Stimulated activated CD8-positive, alpha-beta memory T cell treated with anti-CD3 and anti-CD28 coated beads, Interleukin-7, amount 100 ng/mL, for 48 hours (primary cell): ENCODE data around the gene CFAP221.
"Not testable (repeated sequence)": the region's sequence is repeated elsewhere in the genome, so short reads cannot be mapped to it uniquely, and the experiment has no call there.

Experiments
- DNase-seq, 2 donors: peaks; one replicate each; pipeline ENCODE4 v3.0.0-alpha.2; 2020; ENCODE audit warnings: low read depth in 1 of 2; ENCODE audit errors: extremely low read depth in 1 of 2

CFAP221 gene

DNA sequence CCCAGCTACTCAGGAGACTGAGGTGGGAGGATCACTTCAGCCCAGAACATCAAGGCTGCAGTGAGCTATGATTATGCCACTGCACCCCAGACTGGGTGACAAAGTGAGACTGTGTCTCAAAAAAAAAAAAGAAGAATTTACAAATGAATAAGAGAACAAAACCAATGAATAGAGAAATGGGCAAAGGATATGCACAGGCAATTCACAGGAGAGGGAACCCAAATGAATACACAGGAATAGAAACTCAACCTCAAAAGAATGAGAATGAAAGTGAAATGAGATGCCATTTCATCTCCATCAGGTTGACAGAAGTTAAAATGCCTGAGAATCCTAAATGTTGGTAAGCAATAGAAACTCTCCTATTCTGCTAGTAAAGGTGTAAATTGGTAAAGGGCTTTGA is 40.2 kb downstream of the CFAP221 start:
- no peak for DNase-seq

DNA sequence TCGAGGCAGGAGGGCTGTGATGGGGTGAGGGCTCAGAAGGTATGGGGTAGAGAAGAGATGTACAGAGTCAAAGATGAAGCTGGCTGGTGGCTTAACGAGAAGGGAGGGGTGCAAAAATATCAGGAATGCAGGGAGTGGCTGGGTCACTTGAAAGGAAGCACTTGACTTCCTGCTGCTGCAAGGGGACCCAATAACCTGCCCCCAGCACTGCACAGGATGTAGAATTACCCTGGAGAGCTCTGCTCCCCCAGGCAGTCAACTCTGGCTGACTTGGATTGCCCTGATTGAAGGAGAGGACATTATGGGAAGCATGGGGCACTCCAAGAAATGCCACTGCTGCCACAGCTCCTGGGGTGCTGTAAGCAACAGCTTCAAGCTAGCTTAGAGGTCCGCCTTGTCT is 41.8 kb downstream of the CFAP221 start:
- DNase-seq, result no peak

DNA sequence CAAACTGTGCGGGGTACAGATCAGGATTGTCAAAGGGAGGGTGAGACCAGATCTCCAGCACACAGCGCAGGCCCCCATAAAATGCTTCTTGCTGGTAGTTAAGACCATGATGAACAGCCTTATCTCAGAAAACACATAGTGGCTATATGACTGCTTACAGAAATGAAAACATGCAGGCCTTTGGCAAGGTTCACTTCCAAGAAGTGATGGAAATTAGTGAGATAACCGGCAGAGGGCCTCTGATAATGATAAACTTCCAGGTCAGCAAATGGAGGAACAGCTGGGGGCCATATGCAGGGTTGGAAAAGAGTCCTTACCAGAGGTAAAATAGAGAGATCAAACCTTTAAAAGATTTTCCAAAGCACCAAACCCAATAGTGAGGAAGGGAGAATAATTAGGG is 46.6 kb downstream of the CFAP221 start:
- no peak for DNase-seq

DNA sequence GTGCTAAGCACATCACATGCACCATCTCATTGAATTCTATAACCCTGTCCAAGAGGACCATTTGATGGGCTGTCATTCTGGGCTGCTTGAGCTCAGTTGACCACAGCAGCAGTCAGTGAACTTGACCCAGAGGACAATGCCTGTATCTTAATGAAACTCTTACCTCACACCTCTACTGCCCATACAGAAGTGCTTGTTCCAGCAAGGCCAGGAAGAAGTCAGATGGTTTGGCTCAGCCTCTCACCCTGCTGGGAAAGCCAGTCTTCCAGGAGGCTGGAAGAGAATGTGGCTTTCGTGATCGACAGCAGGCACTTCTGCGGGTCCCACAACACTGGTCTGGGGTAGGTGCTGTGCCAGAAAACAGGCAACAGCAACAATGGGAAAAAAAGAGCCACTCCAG is 47.3 kb downstream of the CFAP221 start:
- DNase-seq, result no peak

DNA sequence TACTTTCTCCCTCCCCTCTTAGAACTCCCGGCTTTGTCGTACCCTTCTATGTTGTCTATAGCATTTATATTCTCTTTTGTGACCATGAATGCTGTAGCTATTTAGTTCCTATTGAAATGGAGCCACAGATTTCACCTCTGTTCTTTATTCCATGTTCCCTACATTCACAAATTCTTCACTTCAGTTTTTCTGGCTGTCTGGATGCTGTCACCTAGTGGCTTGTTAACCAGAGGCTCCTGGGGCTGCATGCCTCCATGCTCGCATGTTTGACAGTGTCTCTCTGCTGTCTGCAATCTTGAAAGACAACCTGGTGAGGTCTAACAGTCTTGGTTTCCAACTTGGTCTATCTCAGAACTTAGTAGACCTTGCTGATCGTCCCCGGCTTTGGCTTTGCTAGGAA is 48.2 kb downstream of the CFAP221 start:
- DNase-seq, result no peak

DNA sequence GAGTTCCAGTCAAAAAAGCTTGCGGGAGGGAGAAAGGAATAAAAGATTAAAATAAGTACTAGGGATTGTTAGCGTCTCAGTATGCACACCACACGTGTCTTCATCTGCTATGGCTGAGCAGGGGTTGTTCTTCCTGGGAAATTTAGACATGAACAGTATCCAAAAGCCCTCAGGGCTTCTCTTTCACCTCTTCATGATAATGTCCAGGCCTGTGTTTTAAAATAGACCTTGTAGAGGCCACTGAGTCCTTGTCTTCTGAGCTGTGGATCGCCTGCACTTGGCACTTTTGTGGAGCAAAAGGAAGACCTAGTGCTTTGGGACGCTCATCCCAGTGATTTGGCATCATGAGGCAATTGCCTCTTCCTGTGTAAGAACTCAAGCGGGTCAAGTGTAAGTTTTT is 52.4 kb downstream of the CFAP221 start:
- no peak for DNase-seq

DNA sequence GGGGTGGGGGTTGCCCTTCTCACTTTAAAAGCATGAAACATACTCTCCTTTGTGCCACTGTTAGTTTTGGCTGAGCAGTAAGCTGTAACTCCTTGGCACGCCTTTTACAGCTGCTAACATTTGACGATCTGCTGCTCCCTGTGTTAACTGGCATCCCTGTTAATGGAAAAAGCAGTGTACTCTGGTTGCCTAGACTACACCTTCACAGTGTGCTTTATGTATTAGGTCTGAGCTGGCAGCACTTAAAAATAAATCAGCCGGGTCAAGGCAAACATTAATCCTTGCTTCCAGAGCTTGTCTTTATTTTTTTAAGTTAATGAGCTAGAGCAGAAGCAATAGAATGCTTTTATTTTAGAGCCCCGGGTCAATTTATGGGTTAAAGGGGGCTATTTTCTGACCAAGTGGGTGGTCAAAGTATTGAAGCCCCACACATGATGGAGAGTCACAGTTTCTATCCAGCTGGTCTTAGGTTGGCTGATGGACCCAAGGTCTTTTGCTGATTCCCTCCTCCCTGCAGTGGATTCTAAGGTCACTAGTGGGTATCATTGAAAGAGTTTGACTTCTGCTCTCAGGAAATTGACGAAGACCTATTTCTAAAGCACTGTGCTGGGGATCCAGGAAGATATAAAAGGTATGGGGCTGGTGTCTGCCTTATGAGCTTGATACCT is 54.5 kb downstream of the CFAP221 start:
- DNase-seq, result no peak

DNA sequence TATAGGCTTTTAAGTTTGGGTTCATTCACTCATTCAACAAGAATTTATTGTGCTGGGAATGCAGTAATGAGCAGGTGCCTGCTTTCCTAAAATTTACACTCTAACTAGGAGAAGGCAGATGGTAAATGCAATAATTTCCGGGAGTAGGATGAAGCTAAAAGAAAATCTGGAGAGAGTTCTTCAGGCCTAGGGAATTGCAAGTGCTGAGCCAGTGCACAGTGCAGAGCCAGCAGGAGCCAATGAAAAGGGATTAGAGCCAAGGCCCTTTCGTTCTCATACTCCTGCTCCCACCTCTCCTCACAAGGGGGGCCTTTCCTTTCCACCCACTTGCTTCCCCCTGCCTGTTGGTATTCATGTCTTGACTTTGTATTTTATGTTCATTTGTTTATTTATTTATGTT is 55.1 kb downstream of the CFAP221 start:
- no peak for DNase-seq

DNA sequence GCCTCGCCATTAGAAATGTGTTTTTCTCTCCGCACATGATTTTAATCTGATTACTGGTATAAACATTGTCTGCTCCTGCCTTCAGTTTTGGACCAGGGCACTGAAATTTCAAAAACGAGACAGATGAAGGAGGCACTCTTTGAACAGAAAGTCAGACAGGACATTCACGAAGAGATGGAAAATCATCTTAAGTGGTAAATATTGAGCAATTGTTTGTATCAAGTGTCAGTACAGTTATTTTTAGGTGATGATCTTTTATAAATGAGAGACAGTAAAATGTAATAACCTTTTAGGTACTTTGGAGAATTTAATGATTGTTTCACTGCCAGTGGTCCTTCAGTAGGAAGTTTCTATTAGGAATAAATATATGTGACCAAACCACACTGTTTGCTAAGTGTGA is 60.8 kb downstream of the CFAP221 start:
- no peak for DNase-seq

DNA sequence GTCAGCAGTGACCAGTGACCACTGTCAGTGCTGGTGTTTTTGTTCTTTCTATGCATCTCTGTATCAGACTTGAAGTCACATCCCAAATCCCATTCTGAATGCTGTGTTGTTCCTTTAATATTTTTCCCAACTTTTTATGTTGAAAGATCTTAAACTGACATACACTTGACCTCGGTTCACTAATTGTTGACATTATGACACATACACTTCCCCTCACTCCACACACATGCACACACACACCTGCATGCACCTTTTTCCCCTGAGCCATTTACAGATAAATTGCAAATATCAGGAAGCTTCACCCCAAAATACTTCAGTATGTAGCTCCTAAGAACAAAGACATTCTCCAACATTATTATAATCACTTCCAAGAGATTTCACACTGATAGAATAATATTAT is 62.4 kb downstream of the CFAP221 start:
- DNase-seq, result no peak

DNA sequence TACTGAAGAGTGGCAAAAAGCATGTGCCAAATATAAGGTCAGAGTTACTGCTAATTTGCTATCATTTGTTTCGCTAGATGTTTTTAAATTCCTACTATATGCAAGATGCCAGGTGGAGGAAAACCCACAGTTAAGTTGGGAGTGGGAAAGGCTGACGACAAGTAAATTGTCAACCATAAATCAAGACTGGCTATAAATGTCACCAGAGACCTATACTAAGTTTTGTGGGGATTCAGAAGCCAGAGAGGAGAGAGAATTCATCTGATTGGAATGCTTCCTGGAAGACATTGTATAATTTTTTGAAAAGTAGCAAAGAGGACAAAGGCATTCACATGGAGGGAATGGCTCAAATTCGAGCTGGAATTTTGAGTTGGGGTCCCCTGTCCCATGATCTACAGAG is 64.3 kb downstream of the CFAP221 start:
- no peak for DNase-seq

DNA sequence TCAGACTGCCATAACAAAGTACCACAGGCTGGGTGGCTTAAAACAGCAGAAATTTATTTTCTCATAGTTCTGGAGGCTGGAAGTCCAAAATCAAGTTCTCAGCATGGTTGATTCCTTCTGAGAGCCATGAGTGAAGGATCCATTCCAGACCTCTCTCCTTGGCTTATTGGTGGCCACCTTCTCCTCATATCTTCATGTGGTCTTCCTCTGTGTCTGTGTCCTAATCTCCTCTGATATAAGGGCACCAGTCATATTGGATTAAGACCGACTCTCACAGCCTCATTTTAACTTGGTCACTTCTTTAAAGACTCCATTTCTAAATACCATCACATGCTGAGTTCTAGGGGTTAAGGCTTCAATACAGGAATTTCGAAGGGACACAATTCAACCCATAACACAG is 65.1 kb downstream of the CFAP221 start:
- no peak for DNase-seq

DNA sequence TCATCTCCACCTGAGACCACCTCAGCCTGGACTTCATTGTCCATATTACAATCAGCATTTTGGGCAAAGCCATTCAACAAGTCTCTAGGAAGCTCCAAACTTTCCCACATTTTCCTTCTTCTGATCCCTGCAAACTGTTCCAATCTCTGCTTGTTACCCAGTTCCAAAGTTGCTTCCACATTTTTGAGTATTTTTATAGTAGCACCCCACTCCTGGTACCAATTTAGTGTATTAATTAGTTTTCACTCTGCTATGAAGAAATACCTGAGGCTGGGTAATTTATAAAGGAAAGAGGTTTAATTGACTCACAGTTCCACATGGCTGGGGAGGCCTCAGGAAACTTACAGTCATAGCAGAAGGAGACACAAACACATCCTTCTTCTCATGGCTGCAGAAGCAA is 69.9 kb downstream of the CFAP221 start:
- not testable (repeated sequence) for DNase-seq

DNA sequence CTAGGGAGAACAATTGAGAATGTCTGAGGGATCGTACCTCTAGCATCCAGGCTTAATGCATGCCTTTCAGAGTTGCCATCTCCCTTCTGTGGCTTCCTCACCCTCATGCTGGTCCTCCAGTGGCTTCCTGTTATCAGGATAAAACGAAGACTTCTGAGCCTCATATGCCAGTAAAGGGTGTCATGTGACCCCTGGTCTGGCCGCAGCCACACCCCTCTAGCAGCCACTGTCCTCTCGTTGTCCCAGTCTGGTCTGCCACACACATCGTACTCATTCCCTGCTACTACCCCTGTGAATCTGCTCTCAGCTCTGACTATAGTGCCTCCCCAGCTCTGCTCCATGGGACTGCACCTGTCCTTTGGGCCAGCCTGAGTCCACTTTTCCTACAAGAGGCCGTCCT is 72.2 kb downstream of the CFAP221 start:
- no peak for DNase-seq

DNA sequence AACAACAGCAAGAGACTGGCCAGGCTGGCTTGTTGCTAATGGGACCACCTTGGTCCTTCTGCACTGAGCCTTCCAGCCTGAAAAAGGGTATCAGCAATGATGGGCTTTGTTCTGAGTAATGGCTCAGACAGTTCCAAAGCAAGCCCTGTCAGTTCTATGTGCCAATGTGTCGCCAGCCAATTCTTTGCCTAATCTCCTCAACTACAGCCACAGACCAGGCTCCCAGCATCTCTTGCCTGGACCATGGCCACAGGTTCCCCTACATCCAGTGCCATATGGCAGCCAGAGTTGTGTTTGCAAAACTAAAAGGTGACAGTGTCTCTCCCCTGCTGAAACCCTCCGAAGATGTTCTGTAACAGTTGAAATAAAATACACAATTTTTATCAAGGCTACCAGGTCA is 73.2 kb downstream of the CFAP221 start:
- DNase-seq, result no peak

DNA sequence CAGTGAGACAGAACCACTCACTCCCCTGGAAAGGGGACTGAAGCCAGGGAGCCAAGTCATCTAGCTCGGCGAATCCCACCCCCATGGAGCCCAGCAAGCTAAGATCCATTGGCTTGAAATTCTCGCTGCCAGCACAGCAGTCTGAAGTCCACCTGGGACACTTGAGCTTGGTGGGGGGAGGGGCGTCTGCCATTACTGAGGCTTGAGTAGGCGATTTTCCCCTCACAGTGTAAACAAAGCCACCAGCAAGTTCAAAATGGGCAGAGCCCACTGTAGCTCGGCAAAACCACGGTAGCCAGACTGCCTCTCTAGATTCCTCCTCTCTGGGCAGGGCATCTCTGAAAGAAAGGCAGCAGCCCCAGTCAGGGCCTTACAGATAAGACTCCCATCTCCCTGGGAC is 74.5 kb downstream of the CFAP221 start:
- not testable (repeated sequence) for DNase-seq

DNA sequence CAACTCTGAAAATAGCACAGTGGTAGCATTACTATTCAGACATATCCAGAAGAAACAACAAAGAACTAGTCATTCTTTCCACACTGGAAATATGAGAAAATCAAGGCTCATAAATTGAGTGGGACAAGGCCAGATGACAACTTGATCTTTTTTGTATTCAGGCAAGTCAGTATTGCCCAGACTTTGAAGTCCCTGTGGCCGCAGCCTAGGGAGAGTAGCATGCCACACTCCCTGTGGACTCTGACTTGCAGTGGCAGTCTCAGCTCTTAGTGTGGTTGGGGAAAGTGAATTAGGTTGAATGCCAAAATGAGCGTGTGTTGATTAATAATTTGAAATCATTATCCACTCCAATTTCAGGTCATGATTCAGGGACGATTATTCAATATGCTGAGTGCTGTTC is 81.0 kb downstream of the CFAP221 start:
- no peak for DNase-seq

DNA sequence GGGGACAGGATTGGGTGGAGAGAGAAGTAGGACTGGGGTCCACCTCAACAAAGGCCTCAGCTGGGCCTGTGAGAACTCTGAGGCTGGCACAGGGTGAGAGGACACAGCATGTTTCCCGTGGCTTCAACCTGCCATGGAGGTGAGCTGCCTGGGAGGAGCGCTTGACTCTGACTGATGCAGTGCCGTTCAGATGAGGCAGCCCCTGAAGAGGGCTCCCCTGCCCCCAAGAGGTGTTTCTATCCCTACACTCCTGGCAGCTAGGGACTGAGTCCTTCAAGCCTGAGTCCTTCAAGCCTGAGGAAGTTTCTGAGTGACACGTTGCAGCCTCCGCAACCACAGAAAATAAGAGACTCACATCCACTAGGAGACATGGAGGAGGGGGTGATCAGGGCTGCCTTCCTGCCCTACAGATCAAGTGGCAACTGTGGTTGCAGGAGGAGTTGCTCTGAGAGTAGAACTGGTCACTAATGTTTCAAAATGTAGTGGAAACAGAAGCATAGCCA is 85.1 kb downstream of the CFAP221 start:
- no peak for DNase-seq

DNA sequence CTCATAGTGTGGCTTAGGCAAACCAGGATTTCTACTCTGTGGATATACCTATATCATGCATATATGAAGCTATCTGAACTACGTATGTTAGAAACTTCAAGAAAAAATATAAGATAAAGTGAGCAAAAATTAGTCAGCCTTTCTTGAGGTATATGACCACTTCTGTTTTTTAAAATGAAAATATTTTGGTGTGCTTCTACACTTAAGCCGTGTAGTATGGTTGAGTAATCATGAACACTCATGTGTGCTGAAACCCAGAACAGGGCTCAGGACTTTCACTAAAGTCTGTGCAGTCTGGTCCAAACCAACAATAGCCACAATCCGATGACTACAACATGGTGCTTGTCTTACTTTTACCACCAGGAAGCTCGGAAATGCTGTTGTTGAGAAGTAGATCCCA is 85.9 kb downstream of the CFAP221 start:
- no peak for DNase-seq

DNA sequence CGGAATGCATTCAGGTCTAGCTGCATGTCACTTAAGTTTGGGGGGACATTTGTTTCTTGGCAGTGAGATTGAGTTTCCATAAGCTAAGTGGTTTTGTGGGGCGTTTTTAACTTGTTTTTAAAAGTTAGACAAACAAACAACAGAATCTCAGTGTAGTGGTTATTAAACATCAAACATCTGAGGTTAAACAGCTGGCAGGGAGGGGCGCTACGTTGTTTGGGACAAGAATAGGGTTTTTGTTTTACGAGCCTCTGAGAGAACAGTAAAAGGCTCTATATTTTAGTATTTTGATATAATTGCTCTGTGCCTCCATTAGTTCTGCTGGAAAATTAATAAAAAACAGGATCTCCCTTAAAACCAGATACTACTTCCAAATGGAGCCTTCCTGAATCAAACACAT is 93.1 kb downstream of the CFAP221 start:
- no peak for DNase-seq

DNA sequence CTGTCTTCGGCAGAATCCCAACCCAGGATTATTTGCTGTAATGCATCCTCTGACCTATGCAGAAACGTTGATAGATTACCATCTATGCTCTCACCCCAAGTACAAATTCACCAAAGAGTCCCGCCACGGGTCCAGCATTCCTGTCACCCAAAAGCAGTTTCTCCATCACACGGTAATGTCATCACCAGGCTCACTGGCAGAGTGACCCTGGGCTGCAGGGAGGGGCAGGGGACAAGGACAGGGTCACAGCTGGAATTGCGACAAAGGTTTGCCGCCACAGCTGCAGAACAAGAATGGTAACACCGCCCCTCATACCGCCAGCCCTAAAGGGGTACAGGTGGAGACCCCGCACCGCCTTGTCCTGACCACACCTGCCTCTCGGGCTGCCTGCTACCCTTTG is 94.0 kb downstream of the CFAP221 start:
- no peak for DNase-seq

DNA sequence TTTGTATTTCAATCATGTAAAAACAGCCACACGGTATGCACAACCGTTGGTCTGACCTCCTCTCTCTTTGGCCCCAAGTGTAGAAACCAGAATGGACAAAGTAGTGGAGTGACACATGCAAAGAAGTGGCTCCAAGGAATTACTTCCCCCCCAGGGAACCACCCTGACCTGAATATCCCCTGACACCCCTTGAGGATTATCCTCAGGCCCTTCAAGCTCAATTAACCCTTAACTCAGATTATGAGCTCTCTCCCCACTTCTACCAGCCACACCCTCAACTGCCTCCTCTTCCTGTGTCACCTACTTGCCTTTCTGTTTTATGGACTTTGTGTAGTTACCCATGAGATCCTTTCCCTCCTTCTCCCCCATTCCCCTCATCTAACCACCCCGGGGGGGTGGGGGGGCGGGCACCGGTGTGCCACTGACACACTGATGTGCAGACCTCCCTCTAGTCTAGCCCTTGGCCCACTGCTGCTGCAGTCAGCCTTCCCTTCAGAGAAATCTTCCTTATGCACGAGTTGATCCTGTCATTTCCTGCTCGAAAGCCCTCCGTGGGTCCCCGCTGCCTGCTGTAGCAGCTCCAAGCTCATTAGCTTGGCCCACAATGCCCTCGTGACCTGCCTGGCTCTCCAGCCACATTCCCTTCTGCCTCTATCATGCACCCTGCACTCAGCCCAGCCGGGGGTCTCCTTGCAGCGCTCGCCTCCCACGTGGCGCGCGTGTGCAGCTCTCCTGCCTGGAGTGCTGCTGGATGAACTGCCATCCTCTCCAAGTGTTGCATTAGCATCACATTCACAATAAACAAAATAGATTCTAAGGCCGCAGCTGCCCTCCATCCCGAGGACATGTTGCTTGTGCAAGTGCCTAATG is 94.7 kb downstream of the CFAP221 start:
- DNase-seq, result no peak
